GM18520 (cell line): ENCODE results near the gene RASD1.

Experiments
- ATAC-seq: cut with Tn5 transposase; IDR thresholded peaks from one replicate; pipeline ENCODE4 v1.9.1; 2021; ENCODE audit not compliant: unreplicated experiment

Gene RASD1

GRCh38 chr17:17511293-17511741 lies 15.1 kb upstream of the RASD1 start:
- no peak for ATAC-seq

GRCh38 chr17:17510456-17511292 lies 14.5 kb upstream of the RASD1 start:
- ATAC-seq = no peak

DNA sequence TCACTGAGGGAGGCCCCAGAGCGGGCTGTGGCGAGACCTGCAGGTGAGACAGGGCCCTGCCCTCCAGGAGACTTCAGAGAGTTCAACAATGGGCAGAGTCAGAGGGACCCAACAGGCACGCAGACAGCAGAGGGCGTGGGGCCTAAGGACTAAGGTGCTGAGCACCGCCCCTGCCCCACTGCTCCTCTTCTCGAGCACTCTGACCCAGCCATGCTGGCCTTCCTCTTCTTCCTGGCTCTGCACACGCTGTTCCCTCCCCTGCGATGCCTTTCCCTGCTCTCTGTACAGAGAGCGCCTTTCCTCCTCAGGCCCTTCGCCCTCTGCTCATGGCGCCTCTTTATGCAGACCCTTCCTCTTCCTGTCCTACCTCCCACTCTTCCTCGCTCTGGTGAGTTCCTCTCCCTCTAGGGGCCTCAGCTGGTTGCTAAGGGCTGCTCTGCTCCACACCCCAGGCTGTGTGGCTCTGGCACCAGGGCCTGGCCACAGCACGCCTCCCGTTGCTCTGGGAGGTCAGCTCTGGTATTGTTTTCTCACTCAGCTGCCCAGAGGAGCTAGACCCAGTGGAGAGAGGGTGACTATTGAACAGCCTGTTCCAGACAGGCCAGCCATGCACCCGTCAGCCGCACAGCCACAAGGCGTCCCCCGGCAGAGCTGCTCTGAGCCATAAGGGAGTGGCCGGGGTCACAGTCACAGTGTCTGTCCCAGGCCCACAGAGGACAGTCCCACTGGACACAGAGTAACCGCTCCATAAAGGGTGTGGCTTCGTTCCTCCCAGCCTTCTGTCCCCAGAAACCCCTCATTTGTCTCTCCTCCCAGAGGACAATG lies 13.6 kb upstream of the RASD1 start:
- ATAC-seq = no peak

DNA sequence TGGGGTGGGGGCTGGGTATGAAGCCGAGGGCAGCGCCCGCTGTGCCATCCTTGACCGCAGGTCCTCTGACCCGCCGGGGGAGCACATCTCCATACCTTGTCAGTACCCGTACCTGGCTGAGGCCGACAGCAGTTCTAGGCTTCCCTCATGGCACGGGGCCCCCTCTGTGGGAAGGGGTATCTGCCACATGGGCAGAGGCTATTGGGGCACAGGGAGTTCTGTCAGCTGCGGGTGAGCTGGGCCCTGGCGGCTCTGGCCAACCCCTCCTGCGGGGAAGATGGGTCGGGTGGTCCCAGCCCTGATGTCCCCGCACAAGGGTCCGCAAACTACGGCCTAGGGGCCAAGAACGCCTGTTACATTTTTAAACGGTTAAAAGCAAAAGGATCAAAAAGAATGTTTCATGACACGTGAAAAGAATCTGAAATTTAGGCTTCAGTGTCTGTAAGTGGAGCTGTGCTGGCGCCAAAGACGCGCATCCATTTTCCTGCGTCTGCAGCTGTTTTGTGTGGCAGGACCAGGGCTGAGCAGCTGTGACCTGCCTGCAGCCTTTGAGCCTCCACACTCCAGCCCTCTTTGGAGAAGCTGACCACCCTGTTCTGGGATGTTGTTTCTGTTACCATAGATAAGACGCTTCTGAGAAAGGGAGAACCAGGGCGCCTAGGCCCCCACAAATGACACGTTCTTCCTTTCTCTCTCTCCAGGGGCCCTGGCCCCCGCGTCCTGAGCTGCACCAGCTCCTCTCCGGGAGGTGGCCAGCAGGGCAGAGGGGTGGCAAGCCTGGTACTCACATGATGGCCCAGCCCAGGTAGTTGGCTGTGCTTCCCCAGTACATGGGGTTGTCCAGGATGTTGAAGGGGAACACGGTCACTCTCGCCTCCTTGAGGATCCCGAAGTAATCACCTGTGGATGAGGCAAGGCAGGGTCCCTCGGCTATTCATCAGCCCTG lies 12.7 kb upstream of the RASD1 start:
- no peak for ATAC-seq

DNA sequence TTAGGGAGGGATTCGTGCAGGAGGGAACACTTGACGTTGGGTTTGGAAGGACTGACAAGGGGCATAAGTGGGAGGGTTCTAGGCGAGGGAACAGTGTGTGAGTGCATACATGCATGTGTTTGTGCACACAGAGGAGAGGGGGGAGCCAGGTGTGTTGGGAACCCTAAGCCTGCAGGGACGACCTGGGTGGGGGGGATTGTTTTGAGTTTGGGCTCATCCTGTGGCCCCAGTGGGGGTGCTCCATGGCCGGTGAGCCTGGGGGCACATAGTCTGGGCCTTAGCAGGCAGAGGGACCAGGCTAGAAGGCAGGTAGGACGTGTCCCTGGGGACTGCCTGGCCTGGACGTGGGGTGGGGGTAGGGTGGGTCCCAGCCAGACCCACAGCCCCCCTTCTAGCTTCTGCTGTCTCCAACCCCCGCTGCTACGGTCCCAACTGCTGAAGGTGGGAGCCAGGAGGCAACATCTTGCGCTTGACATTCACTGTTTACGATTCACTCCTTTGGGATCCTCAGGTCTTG lies 11.9 kb upstream of the RASD1 start:
- ATAC-seq = no peak

DNA sequence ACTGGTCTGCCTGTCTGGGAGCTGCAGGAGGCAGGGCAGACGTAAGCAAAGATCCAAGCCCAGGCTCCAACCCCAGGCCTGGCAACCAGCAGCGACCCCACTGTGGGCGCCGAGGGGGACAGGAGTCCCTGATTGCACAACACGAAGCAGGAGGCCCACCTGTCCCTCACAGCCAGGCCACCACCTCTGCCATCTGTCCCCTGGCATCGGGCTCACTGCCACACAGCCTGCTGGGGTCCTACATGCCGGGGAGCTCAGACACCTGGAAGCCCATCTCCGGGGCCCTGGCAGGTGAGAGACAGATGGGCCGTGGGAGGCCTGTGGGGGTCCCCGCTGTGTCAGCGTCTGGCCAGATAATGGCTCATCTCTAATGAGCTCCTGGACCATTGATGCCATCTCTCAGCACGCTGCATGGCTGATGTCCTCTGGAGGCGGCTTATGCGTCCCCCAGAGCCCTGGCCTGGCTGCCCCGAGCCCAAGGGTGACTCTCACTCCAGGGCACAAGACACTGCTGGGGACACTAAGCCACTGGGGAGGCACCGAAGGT lies 11.3 kb upstream of the RASD1 start:
- ATAC-seq = no peak

GRCh38 chr17:17506893-17507464 lies 10.8 kb upstream of the RASD1 start:
- no peak for ATAC-seq

DNA sequence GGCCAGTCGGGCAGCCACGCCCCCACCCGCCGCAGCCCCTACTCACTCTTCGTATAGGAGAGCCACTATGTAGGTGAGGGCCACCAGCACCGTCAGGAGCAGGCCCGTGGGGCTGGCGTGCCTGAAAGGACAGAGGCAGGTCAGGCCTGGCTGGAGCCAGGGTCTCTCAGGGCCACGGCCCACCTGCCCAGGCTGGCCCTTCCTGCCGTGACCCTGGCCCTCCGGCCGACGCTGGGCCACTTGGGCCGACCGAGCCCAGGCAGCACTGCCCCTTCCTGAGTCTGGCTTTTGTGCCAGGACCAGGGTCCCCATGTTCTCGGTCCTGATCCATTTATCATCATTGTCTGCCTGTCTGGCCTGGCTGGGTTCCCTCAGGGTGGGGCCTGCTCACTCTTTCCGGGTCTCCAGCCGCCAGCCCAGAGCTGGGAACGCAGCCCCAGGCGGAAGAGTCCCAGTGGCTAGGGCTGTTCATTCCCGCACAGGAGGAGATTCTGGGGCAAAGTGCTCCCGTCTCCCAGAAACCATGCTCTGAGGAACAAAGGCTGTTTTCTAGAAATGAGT lies 10.1 kb upstream of the RASD1 start:
- ATAC-seq = no peak

DNA sequence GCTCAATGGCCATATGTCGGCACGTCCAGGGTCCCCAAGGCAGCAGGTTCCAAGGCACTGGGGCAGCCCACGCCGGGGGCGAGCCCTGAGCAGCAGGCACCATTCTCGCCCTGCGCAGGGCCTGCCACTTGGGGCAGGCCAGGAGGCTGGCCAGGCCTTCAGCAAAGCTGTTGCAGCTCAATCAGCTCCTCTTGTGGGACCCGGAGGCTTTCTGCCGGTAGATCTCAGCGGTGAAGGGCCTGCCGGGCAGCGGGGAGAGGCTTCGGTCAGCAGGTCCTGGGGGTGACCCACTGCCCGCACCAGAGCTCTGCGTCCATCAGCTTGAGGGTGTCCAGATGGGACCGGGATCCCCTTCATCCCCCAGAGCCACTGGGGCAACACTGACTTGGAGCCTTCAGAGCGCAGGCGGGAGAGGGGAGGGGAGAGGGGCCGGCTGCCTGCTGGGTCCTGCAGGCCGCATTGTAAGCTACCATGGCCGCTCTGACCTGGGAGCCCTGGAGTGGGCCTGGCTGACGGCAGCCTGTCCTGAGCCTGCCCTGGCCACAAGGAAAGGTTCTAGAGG lies 9.5 kb upstream of the RASD1 start:
- no peak for ATAC-seq

DNA sequence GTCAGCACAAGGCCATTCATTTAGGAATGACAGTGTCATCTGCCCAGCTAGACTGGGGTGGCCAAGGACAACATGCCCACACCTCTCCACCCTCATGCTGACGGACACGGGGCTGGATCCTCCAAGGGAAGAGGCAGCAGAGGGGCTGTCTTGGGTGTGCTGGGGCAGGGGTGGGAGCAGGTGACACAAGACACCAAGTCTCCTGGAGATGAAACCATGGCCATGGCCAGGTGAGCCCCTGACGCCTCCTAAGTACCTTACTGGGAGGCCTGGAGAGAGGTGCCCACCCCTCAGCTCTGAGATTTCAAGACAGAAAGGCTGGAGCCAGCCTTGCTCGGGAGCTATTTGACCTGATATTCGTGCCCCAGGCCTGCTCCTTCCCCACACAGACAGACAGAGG lies 9.0 kb upstream of the RASD1 start:
- no peak for ATAC-seq

GRCh38 chr17:17504341-17505140 lies 8.3 kb upstream of the RASD1 start:
- ATAC-seq = no peak

GRCh38 chr17:17503566-17504130 lies 7.5 kb upstream of the RASD1 start:
- ATAC-seq = no peak

DNA sequence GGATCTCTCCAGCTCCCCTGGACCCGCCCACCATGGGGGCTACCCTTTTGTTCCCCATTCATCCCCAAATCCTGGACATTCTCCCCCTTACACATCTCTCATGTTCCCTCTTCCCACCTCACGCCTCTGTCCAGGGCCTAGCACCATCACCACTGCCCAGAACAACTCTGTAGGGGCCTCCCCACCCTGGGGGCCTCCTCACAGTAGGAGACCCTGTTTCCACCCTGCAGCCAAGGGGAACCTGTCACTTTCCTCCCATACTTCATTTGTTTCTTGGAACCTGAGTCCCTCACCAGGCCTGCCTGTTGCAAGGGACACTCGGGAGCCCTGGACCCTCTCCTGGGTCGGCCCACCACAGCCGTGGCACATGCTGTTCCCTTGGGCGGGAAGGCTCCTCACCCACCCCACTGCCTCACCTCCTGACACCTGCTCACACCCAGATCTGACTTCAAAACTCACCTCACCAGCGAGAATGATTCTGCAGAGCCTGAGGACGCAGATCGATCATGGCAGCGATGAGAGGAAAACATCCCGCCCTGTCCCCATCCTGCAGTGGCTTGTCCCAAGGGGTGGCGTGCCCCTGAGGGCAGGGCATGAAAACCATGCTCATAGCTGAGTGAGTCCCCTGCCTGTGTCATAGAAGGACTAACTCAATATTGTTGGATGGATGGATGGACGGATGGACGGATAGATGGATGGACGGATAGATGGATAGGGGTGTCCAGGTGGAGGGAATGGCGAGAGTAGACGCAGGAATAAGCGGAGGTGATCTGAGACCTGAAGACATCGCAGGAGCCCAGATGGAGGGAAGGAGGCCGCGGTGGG lies 6.8 kb upstream of the RASD1 start:
- ATAC-seq = no peak

- ATAC-seq = no peak
Observed at GRCh38 chr17:17500999-17501605, 4.9 kb upstream of the RASD1 start.

GRCh38 chr17:17499402-17500145 lies 3.4 kb upstream of the RASD1 start:
- ATAC-seq = no peak

GRCh38 chr17:17498606-17499301 lies 2.6 kb upstream of the RASD1 start:
- ATAC-seq = no peak
